Measurements from ENCODE around the gene FZR1. TPM values are rescaled to one million over a fixed set of nuclear protein-coding genes. Genes with fewer than 3 reads are reported as not detected.

FZR1 gene
- total RNA-seq, 2 donors from 2014 or later, result 16.6 to 20.1 TPM

- 92 to 96% methylated on average over 2 to 3 of the region's 3 CpGs for WGBS, 2 donors
- ATAC-seq, result no peak
- H3K4me1 ChIP-seq, result peaks cover 12% of the 10 kb centered on the region
Observed at GRCh38 chr19:3468211-3468610, 37.9 kb upstream of the FZR1 start.

GRCh38 chr19:3469638-3470499 is 36.2 kb upstream of the FZR1 start:
- H3K4me1 ChIP-seq, result peaks cover 24% of the 10 kb centered on the region
- 41 to 53% methylated on average over 6 to 14 of the region's 14 CpGs for WGBS, 2 donors
- ATAC-seq, result no peak
- H3K27me3 ChIP-seq, result no peaks in the 10 kb centered on the region
- H3K27ac ChIP-seq, result no peak overlapping the region
- no peaks in the 10 kb centered on the region for H3K9me3 ChIP-seq
- no peaks in the 10 kb centered on the region for H3K36me3 ChIP-seq (replicated peaks in 1 of 2; ENCODE audit: insufficient read depth in 1 of 2, low read depth in 2 of 2)
- TF ChIP-seq, protein P1, sequence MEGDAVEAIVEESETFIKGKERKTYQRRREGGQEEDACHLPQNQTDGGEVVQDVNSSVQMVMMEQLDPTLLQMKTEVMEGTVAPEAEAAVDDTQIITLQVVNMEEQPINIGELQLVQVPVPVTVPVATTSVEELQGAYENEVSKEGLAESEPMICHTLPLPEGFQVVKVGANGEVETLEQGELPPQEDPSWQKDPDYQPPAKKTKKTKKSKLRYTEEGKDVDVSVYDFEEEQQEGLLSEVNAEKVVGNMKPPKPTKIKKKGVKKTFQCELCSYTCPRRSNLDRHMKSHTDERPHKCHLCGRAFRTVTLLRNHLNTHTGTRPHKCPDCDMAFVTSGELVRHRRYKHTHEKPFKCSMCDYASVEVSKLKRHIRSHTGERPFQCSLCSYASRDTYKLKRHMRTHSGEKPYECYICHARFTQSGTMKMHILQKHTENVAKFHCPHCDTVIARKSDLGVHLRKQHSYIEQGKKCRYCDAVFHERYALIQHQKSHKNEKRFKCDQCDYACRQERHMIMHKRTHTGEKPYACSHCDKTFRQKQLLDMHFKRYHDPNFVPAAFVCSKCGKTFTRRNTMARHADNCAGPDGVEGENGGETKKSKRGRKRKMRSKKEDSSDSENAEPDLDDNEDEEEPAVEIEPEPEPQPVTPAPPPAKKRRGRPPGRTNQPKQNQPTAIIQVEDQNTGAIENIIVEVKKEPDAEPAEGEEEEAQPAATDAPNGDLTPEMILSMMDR (IDR thresholded peaks at IDR 0.05), result no peak
- peak in 1 of 3 donors; percentile 9 for TF ChIP-seq POLR2A (IDR thresholded peaks at IDR 0.05)
- no peak overlapping the region for H3K4me3 ChIP-seq
- DNase-seq, result no peak
- intact Hi-C loops (cut with DNase I), result loop anchor here (5.0 kb wide), 2 partner anchors 38 to 148 kb away; no protein-coding TSS in a partner anchor

More at GRCh38 chr19:3468211-3468610, 37.9 kb upstream of the FZR1 start:
- TF ChIP-seq POLR2A (IDR thresholded peaks at IDR 0.05), result no peak
- TF ChIP-seq, protein P1 (IDR thresholded peaks at IDR 0.05), result no peak
- Histone ChIP-seq H3K36me3 (replicated peaks in 1 of 2; ENCODE audit: insufficient read depth in 1 of 2, low read depth in 2 of 2) (peaks cover 2 to 8% of the 10 kb centered on the region in 2 donors), H3K27me3 (no peaks in the 10 kb centered on the region), H3K9me3 (no peaks in the 10 kb centered on the region), H3K27ac (no peak overlapping the region), H3K4me3 (no peak overlapping the region)
- intact Hi-C loops (cut with DNase I), result loop anchor here (5.0 kb wide), 1 partner anchor 36 kb away; no protein-coding TSS in a partner anchor
- no peak for DNase-seq

DNA sequence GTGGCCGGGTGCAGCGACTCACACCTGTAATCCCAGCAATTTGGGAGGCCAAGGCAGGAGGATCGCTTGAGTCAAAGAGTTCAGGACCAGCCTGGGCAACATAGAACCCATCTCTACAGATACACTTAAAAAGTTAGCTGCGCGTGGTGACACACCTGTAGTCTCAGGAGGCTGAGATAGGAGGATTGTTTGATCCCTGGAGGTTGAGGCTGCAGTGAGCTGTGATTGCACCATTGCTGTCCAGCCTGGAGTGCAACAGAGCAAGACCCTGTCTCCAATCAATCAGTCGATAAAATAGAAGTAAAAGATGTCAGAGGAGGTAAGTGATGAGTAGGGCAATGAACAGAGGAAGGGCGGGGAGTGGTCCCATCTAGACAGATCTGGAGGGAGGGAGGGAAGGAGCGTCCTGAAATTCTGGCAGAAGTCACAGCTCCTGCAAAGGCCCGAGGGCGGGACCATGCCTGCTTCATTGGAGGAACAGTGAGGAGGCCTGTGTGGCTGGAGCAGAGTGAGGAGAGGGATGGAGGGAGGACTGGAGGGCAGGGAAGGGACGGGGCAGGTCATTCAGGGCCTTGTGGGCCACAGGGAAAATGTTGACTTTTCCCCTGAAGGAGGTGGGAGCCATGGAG is 35.5 kb upstream of the FZR1 start:
- ATAC-seq, result peak; percentile 4
- H3K27me3 ChIP-seq, result no peaks in the 10 kb centered on the region
- H3K4me1 ChIP-seq, result peaks cover 24% of the 10 kb centered on the region
- intact Hi-C loops (cut with DNase I), result loop anchor here (5.0 kb wide), 1 partner anchor 148 kb away; no protein-coding TSS in a partner anchor
- 51 to 60% methylated on average over 10 to 11 of the region's 11 CpGs for WGBS, 2 donors
- no peak overlapping the region for H3K27ac ChIP-seq
- no peaks in the 10 kb centered on the region for H3K9me3 ChIP-seq
- no peak for TF ChIP-seq POLR2A (IDR thresholded peaks at IDR 0.05)
- TF ChIP-seq, protein P1 (IDR thresholded peaks at IDR 0.05), result no peak
- no peak for DNase-seq
- H3K4me3 ChIP-seq, result no peak overlapping the region
- H3K36me3 ChIP-seq (replicated peaks in 1 of 2; ENCODE audit: insufficient read depth in 1 of 2, low read depth in 2 of 2), result no peaks in the 10 kb centered on the region

DNA sequence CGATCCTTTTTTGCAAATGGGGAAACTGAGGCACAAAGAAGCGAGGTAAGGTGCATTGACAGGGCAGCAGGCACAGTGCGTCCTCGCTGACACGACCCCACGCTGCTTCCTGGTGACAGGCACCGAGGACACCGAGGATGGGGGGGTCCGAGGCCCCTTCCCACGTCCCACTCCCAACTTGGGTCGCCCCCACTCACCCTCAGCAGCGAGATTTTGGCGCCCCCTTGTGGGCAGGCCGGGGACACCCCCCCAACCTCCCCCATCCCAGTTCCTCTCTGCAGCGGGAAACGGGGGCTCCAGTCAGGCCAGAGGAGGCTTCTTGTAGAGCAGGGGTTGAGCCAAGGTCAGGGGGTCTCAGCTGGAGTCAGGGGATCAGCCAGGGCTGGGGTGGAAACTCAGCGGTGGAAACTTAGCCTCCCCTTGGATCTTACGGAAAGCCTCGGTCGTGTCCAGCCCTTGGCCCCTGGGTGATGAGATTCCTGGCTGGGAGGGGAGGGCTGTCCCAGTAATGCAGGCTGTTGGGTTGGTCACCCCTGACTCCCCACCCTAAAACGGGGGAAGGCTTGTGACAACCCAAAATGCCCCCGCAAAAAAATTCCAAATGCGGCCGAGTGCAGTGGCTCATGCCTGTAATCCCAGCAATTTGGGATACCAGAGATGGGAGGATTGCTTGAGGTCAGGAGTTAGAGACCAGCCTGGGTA is 34.0 kb upstream of the FZR1 start:
- no peak overlapping the region for H3K27ac ChIP-seq
- no peaks in the 10 kb centered on the region for H3K27me3 ChIP-seq
- no peaks in the 10 kb centered on the region for H3K36me3 ChIP-seq (replicated peaks in 1 of 2; ENCODE audit: insufficient read depth in 1 of 2, low read depth in 2 of 2)
- peak in 2 of 4 donors; percentile 35 to 53 for DNase-seq
- peaks cover 24% of the 10 kb centered on the region for H3K4me1 ChIP-seq
- ATAC-seq, result peak; percentile 37
- no peak overlapping the region for H3K4me3 ChIP-seq
- TF ChIP-seq, protein P1 (IDR thresholded peaks at IDR 0.05), result peak; percentile 52 to 84 (median 73)
- no peak for TF ChIP-seq POLR2A (IDR thresholded peaks at IDR 0.05)
- intact Hi-C loops (cut with DNase I), result loop anchor here (5.0 kb wide), 1 partner anchor 150 kb away; no protein-coding TSS in a partner anchor
- H3K9me3 ChIP-seq, result no peaks in the 10 kb centered on the region
- 30 to 50% methylated on average over 3 to 21 of the region's 24 CpGs for WGBS, 2 donors
